ENCODE results near the gene SETD3. TPM values are rescaled to one million over a fixed set of nuclear protein-coding genes. Genes with fewer than 3 reads are reported as not detected.

Gene SETD3
- total RNA-seq, 2 donors from 2014 or later, result 34.6 to 39.4 TPM

- Histone ChIP-seq H3K9me3 (no peaks in the 10 kb centered on the region), H3K36me3 (replicated peaks in 1 of 2; ENCODE audit: insufficient read depth in 1 of 2, low read depth in 2 of 2) (peaks cover 0 to 11% of the 10 kb centered on the region in 2 donors), H3K27me3 (no peaks in the 10 kb centered on the region), H3K27ac (no peak overlapping the region), H3K4me1 (peaks cover 4% of the 10 kb centered on the region), H3K4me3 (no peak overlapping the region)
- intact Hi-C loops (cut with DNase I), result no loop called here
- DNase-seq (no peak), ATAC-seq (no peak)
- 87 to 98% methylated on average over 3 of the region's 3 CpGs for WGBS, 2 donors
- TF ChIP-seq POLR2A (IDR thresholded peaks at IDR 0.05) (no peak), CTCF (IDR thresholded peaks at IDR 0.05) (no peak)
Observed at GRCh38 chr14:99450266-99450665, 30.4 kb downstream of the SETD3 start.

GRCh38 chr14:99447739-99448138 is 32.9 kb downstream of the SETD3 start:
- DNase-seq (no peak), ATAC-seq (no peak)
- WGBS, 2 donors, result 77 to 80% methylated on average over 4 of the region's 4 CpGs
- intact Hi-C loops (cut with DNase I), result no loop called here
- peaks cover 0 to 11% of the 10 kb centered on the region in 2 donors for H3K36me3 ChIP-seq (replicated peaks in 1 of 2; ENCODE audit: insufficient read depth in 1 of 2, low read depth in 2 of 2)
- H3K4me3 ChIP-seq, result no peak overlapping the region
- H3K4me1 ChIP-seq, result peaks cover 4% of the 10 kb centered on the region
- H3K27ac ChIP-seq, result no peak overlapping the region
- H3K27me3 ChIP-seq, result no peaks in the 10 kb centered on the region
- TF ChIP-seq CTCF (IDR thresholded peaks at IDR 0.05) (no peak), POLR2A (IDR thresholded peaks at IDR 0.05) (no peak)
- H3K9me3 ChIP-seq, result no peaks in the 10 kb centered on the region

GRCh38 chr14:99445931-99446330 is 34.7 kb downstream of the SETD3 start:
- Histone ChIP-seq H3K4me1 (peaks cover 4% of the 10 kb centered on the region), H3K9me3 (no peaks in the 10 kb centered on the region), H3K4me3 (no peak overlapping the region), H3K36me3 (replicated peaks in 1 of 2; ENCODE audit: insufficient read depth in 1 of 2, low read depth in 2 of 2) (peaks cover 0 to 11% of the 10 kb centered on the region in 2 donors), H3K27ac (no peak overlapping the region), H3K27me3 (no peaks in the 10 kb centered on the region)
- WGBS, 2 donors, result 91 to 94% methylated on average over 7 of the region's 7 CpGs
- TF ChIP-seq POLR2A (IDR thresholded peaks at IDR 0.05), result no peak
- no peak for TF ChIP-seq CTCF (IDR thresholded peaks at IDR 0.05)
- ATAC-seq (no peak), DNase-seq (no peak)
- intact Hi-C loops (cut with DNase I), result no loop called here

GRCh38 chr14:99441918-99442317 is 38.7 kb downstream of the SETD3 start:
- Histone ChIP-seq H3K27ac (no peak overlapping the region), H3K4me1 (no peaks in the 10 kb centered on the region), H3K4me3 (no peak overlapping the region), H3K27me3 (no peaks in the 10 kb centered on the region), H3K36me3 (replicated peaks in 1 of 2; ENCODE audit: insufficient read depth in 1 of 2, low read depth in 2 of 2) (peaks cover 0 to 6% of the 10 kb centered on the region in 2 donors), H3K9me3 (no peaks in the 10 kb centered on the region)
- TF ChIP-seq CTCF (IDR thresholded peaks at IDR 0.05) (no peak), POLR2A (IDR thresholded peaks at IDR 0.05) (no peak)
- DNase-seq (no peak), ATAC-seq (no peak)
- intact Hi-C loops (cut with DNase I), result no loop called here
- WGBS, 2 donors, result 91 to 93% methylated on average over 7 of the region's 7 CpGs

- 92 to 96% methylated on average over 9 to 11 of the region's 11 CpGs for WGBS, 2 donors
- peaks cover 0 to 6% of the 10 kb centered on the region in 2 donors for H3K36me3 ChIP-seq (replicated peaks in 1 of 2; ENCODE audit: insufficient read depth in 1 of 2, low read depth in 2 of 2)
- TF ChIP-seq POLR2A (IDR thresholded peaks at IDR 0.05) (no peak), CTCF (IDR thresholded peaks at IDR 0.05) (no peak)
Observed at GRCh38 chr14:99441157-99441870, 39.3 kb downstream of the SETD3 start.

More at GRCh38 chr14:99441157-99441870, 39.3 kb downstream of the SETD3 start:
- H3K4me3 ChIP-seq, result no peak overlapping the region
- DNase-seq, result no peak
- no peak for ATAC-seq
- H3K27me3 ChIP-seq, result no peaks in the 10 kb centered on the region
- no peaks in the 10 kb centered on the region for H3K4me1 ChIP-seq
- H3K9me3 ChIP-seq, result no peaks in the 10 kb centered on the region
- intact Hi-C loops (cut with DNase I), result no loop called here
- H3K27ac ChIP-seq, result no peak overlapping the region
